Uterus (tissue), 4 donors: Measurements from ENCODE around the gene PPP1R7. TPM values are rescaled to one million over a fixed set of nuclear protein-coding genes. Genes with fewer than 3 reads are reported as not detected.

ENCODE experiments used
- DNase-seq, 2 donors: peaks; one replicate each; pipeline ENCODE4 v3.0.0-alpha.2; 2019 to 2020
- H3K27ac ChIP-seq, 2 donors: fragments of 200-600 bp; sonication (generic); 1 replicate in 1 of 2; 2 replicates in 1 of 2; pipeline ENCODE4 v1.5.1; 2016 to 2018
- H3K27me3 ChIP-seq, 2 donors: fragments of 200-600 bp; sonication (generic); one replicate each; pipeline ENCODE4 v1.5.1; 2018 to 2019; ENCODE audit warnings: control low read depth in 1 of 2
- H3K36me3 ChIP-seq, 2 donors: fragments of 200-600 bp; sonication (generic); one replicate each; pipeline ENCODE4 v1.5.1; 2019; ENCODE audit warnings: control low read depth in 1 of 2
- H3K4me1 ChIP-seq, 2 donors: fragments of 200-600 bp; sonication (generic); one replicate each; pipeline ENCODE4 v1.5.1; 2018 to 2019; ENCODE audit warnings: control low read depth in 1 of 2
- H3K4me3 ChIP-seq, 2 donors: fragments of 200-600 bp; sonication (generic); 1 replicate in 1 of 2; 2 replicates in 1 of 2; pipeline ENCODE4 v1.5.1; 2018 to 2019; ENCODE audit warnings: mild to moderate bottlenecking in 1 of 2
- H3K9me3 ChIP-seq, 2 donors: fragments of 200-600 bp; sonication (generic); one replicate each; pipeline ENCODE4 v1.5.1; 2019; ENCODE audit warnings: control low read depth in 1 of 2
- POLR2A ChIP-seq, 2 donors: fragments of 450-650 bp; IDR thresholded peaks; one replicate each; pipeline ENCODE4 v1.6.1; 2016; ENCODE audit warnings: antibody characterized with exemption in 2 of 2, mild to moderate bottlenecking in 1 of 2, moderate library complexity in 1 of 2
- intact Hi-C: fragments of 100-400 bp; cut with DNase I; formaldehyde crosslinking; loops from one replicate; pipeline ENCODE4 v1.15.1; 2023; ENCODE audit warnings: low total_unique reads
- small RNA-seq: library from RNA; depleted of rRNA; stranded (forward); fragments of <200 nt; gene quantifications from one replicate; pipeline ENCODE3, GENCODE V24; 2016
- total RNA-seq, 4 donors: library from RNA; depleted of rRNA in 3 of 4; stranded (reverse); fragments of >200 nt in 3 of 4; gene quantifications; one replicate each; pipeline versions ENCODE4 v1.1.0 to v1.2.4, GENCODE V29; 2014 to 2023
- TF ChIP-seq, protein P1 (sequence below), 4 experiments: fragments of 200-600 bp in 2 of 4; fragments of 450-650 bp in 2 of 4; sonication (generic) in 2 of 4; IDR thresholded peaks; one replicate each; pipeline ENCODE4 v1.5.1; 2016 to 2019; ENCODE audit warnings: antibody characterized with exemption in 4 of 4, mild to moderate bottlenecking in 2 of 4, moderate library complexity in 1 of 4
- donor health status: DM: yes; HTN: yes; CAD: no.

PPP1R7 gene
- total RNA-seq, 4 donors from 2014 or later = 8.5 to 43.6 (median 30.0) TPM

DNA sequence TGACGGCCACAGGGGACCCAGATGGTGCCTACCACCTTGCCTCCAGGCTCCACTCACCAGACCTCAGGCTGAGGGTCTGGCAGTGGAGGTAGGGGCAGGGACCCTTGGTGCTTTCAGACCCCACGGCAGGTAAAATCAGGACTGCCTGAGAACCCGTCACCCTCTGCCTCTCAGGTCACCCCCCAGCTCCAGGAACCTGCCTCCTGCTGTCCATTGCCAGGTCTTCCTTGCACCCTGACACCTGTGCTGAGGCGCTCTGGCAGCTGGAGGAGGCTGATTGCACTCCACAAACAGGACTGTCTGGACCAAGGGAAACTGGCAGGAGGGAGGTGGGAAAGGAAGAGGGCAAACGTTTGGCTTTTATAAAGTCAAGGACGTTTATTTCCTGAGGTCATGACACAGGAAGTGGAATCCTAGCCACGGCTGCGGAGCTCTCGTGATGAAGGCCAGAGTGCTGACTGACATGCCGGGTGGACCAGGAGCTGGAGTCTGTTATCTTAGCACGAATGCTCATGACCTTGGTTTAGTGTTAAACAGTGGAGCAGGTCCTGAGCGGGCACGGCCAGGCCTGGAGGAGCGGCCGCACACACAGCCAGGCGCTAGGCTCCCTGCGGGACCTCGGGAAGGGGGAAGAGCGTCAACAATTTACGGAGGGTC lies 78.7 kb downstream of the PPP1R7 start:
- no peak for DNase-seq
- Histone ChIP-seq H3K36me3 (no peaks in the 10 kb centered on the region), H3K27ac (no peak overlapping the region), H3K4me1 (peaks cover 0 to 7% of the 10 kb centered on the region in 2 donors), H3K9me3 (no peaks in the 10 kb centered on the region), H3K27me3 (no peaks in the 10 kb centered on the region), H3K4me3 (no peak overlapping the region)
- intact Hi-C loops = no loop called here
- TF ChIP-seq, protein P1, sequence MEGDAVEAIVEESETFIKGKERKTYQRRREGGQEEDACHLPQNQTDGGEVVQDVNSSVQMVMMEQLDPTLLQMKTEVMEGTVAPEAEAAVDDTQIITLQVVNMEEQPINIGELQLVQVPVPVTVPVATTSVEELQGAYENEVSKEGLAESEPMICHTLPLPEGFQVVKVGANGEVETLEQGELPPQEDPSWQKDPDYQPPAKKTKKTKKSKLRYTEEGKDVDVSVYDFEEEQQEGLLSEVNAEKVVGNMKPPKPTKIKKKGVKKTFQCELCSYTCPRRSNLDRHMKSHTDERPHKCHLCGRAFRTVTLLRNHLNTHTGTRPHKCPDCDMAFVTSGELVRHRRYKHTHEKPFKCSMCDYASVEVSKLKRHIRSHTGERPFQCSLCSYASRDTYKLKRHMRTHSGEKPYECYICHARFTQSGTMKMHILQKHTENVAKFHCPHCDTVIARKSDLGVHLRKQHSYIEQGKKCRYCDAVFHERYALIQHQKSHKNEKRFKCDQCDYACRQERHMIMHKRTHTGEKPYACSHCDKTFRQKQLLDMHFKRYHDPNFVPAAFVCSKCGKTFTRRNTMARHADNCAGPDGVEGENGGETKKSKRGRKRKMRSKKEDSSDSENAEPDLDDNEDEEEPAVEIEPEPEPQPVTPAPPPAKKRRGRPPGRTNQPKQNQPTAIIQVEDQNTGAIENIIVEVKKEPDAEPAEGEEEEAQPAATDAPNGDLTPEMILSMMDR (IDR thresholded peaks at IDR 0.05) = no peak
- TF ChIP-seq POLR2A (IDR thresholded peaks at IDR 0.05) = no peak

DNA sequence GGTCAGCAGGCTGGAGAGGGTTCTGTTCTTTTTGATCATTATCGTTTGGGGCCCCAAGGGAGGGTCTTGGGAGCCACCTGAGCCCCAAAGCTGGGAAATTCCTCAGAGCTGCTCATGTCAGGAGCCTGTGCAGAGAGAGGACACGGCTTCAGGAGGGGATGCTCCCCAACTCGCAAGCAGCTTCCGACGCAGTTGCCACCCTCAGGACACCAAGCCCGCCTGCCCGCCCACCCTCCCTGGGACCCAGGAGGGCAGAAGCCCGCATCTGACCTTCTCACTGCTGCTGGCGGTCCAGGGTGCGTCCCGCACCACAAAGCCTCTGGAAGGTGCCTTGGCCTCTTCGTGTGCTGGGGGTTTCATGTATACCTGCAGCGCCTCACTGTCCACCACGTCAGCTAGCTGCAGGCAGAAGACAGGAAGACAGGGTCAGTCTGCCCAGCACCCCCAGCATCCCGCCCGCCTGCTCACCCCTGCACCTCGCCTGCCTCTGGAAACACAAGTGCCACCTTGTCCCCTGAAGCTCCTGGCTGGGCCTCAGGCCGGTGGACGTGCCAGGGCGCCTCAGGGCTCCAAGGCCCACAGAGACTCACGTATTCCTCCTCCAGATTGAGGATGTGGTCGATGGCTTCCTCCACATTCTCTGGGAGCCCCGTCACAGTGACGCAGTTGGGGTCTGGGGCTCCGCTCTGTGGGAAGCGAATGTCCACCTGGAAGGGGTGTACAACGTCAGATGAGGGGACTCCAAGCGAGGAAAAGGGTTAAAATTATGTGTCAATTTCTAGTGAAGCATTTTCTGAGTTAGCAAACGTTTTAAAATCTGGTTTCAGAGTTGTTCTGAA lies 79.5 kb downstream of the PPP1R7 start:
- H3K4me1 ChIP-seq = no peaks in the 10 kb centered on the region

GRCh38 chr2:241230435-241230834 lies 80.2 kb downstream of the PPP1R7 start:
- Histone ChIP-seq H3K27me3 (no peaks in the 10 kb centered on the region), H3K36me3 (no peaks in the 10 kb centered on the region), H3K4me3 (no peak overlapping the region), H3K4me1 (no peaks in the 10 kb centered on the region), H3K9me3 (no peaks in the 10 kb centered on the region), H3K27ac (no peak overlapping the region)
- no peak for DNase-seq
- TF ChIP-seq, protein P1 (IDR thresholded peaks at IDR 0.05) = no peak
- TF ChIP-seq POLR2A (IDR thresholded peaks at IDR 0.05) = no peak
- intact Hi-C loops = no loop called here

More for the DNA sequence above, 79.5 kb downstream of the PPP1R7 start:
- H3K4me3 ChIP-seq = no peak overlapping the region
- intact Hi-C loops = no loop called here
- H3K9me3 ChIP-seq = no peaks in the 10 kb centered on the region
- no peaks in the 10 kb centered on the region for H3K36me3 ChIP-seq
- H3K27me3 ChIP-seq = no peaks in the 10 kb centered on the region
- TF ChIP-seq POLR2A (IDR thresholded peaks at IDR 0.05) = no peak
- TF ChIP-seq, protein P1 (IDR thresholded peaks at IDR 0.05) = no peak
- H3K27ac ChIP-seq = no peak overlapping the region
- DNase-seq = no peak

DNA sequence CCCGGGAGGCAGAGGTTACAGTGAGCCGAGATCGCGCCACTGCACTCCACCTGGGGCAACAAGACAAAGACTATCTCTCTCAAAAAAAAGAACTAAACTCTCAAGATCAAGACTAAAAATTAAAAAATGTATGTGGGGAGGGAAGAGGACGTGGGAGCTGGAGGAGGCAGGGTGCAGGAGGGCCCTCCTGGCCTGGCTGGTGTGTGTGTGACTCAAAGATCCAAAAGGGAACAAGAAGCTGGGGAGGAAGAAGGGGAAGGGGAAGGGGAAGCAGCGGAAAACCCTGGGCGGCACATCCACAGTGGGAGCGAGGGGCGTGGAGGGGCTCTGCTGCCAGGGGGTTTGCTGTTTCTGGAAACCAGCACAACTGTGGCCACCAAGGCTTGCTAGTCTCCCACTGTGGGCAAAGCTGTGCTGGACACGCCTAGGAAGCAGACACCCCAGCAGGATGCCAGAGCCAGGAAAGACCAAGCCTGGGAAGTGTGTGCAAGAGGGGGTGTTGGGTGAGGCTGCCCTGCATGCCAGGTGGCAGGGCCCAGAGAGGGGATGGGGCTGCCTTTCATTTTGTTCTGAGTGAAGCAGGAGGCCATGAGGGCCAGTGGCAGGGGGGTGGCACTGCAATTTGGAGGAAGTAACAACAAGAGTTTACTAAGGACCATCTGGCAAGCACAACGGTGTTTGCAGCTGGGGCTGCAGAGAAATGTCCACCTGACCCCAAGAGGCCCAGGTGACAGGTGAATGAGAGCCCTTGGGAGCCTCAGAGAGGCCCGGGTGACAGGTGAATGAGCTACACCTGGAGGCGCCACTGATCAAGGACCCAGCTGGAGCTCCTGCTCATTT lies 82.7 kb downstream of the PPP1R7 start:
- Histone ChIP-seq H3K9me3 (no peaks in the 10 kb centered on the region), H3K27me3 (no peaks in the 10 kb centered on the region), H3K4me1 (no peaks in the 10 kb centered on the region), H3K36me3 (no peaks in the 10 kb centered on the region), H3K4me3 (no peak overlapping the region), H3K27ac (no peak overlapping the region)
- intact Hi-C loops = no loop called here
- no peak for DNase-seq
- TF ChIP-seq, protein P1 (IDR thresholded peaks at IDR 0.05) = no peak
- TF ChIP-seq POLR2A (IDR thresholded peaks at IDR 0.05) = no peak

Small RNAs within 50 kb of the gene (small RNA-seq; reads per million reads assigned to genes)
- not detected for gene AC005237.2

Other genes starting within 250 kb of the PPP1R7 start
- gene CROCC2, start 244.1 kb upstream of the PPP1R7 start, total RNA-seq = 1 to 10 TPM in 2 of 4 donors, under 1 TPM in 1, not detected in 1; 0.79 to 2.6 (median 1.8) TPM
- gene SNED1, start 151.8 kb upstream of the PPP1R7 start, total RNA-seq = 10 to 100 TPM; 18.5 to 87.1 (median 21.9) TPM
- 100 to 1,000 TPM in 1 of 4 donors, 10 to 100 TPM in 3; 21.5 to 108 (median 41.3) TPM for gene MTERF4, start 48.2 kb upstream of the PPP1R7 start, total RNA-seq
- 10 to 100 TPM in 3 of 4 donors, 1 to 10 TPM in 1; 7.4 to 16.0 (median 13.3) TPM for gene PASK, start 995 bp upstream of the PPP1R7 start, total RNA-seq
- gene ANO7, start 38.2 kb downstream of the PPP1R7 start, total RNA-seq = 1 to 10 TPM in 1 of 4 donors, under 1 TPM in 2, not detected in 1; under 0.01 to 3.8 (median 0.21) TPM
- 1,000 to 10,000 TPM in 1 of 4 donors, 100 to 1,000 TPM in 3; 226 to 1,465 (median 466) TPM for gene HDLBP, start 165.2 kb downstream of the PPP1R7 start, total RNA-seq
- gene SEPTIN2, start 165.5 kb downstream of the PPP1R7 start, total RNA-seq = 100 to 1,000 TPM; 135 to 631 (median 268) TPM
- 10 to 100 TPM; 20.0 to 92.0 (median 40.6) TPM for gene FARP2, start 205.8 kb downstream of the PPP1R7 start, total RNA-seq